ENCODE measurements around the gene HSPD1. TPM values are rescaled to one million over a fixed set of nuclear protein-coding genes. Genes with fewer than 3 reads are reported as not detected.

Gene HSPD1
- total RNA-seq (2021) (532 and 557 TPM in 2 replicates), Bru-seq, nascent RNA (percentile 99 among the genes with signal in this experiment), BruChase-seq, experiment 1, labeled RNA remaining after a 2-hour chase (percentile 99 among the genes with signal in this experiment), BruChase-seq, experiment 2, labeled RNA remaining after a 6-hour chase (percentile 100 among the genes with signal in this experiment)
- long read RNA-seq, transcript HSPD1-201 (12 exons, 2,299 nt) = minor isoform, 6 of 1,133 reads
- long read RNA-seq, transcript HSPD1-202 (12 exons, 2,455 nt) = major isoform, 992 of 1,133 reads
- long read RNA-seq, partial matches to known transcripts = 61 of 1,133 reads
- long read RNA-seq, other reads (novel, unspliced or antisense) = 73 of 1,133 reads

DNA sequence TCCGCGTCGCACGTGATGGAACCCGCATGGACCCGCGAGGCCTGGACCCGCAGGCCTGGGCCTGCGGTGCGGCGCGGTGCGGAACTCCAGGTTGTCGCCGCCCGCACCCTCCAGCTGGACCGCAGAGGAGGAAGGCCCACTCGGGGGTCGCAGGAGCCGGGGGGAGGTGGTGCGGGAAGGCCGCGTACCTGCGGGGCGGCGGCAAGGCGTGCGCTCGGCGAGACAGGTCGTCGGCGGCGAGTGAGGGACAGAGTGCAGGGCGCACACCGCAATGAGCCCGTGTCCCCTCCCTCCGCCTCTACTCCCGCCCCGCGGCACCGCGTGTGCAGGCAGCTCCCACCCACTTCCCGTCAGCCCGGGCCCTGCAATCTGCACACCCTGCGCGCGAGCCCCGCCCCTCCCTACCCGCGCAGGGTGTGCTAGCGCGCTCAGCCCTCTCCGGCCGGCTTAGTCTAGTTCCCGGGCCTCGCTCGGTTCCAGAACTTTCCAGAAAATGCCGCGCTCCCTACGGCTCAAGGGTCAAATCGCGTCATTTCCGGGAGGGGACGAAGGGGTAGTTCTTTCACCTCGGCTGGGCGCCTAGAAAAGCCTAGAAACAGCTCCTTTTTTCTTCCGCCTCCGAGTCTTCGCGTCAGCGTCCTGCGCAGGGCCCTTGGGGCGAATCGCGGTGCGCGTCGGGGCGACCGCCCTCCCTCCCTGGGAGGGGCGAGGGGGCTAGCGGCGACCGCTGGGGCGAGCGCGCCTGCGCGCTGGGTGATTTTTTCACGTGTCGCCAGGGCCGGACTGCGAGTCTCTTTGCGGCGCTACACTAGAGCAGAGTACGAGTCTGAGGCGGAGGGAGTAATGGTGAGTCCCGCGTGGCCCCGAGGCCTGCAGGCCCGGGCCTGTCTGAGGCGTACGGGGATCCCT lies at the start of gene HSPD1, which contains the start of gene HSPE1:
HSPD1 (minus strand) TSS at position 247 of the 909 bp plus-strand sequence. CDS start 992 bp downstream, outside the sequence.
HSPE1 (plus strand) TSS at position 786 of the 909 bp plus-strand sequence; CDS start at position 844, 58 bp downstream.
- no peaks in the 10 kb centered on the region for H3K27me3 ChIP-seq (ENCODE audit: insufficient read depth, low read depth)
- peaks cover 43% of the 10 kb centered on the region for H3K4me1 ChIP-seq (replicated peaks; ENCODE audit: insufficient read depth)
- peaks cover 69% of the 10 kb centered on the region for H3K36me3 ChIP-seq (ENCODE audit: low read depth)
- H3K4me2 ChIP-seq = peak within 1 kb of the TSS; percentile 93
- CTCF ChIA-PET = interaction anchor here (0.9 kb wide), 1 partner anchor 47 kb away, joined by 4 read pairs; no protein-coding TSS in a partner anchor
- peaks cover 94% of the 10 kb centered on the region for H3K79me2 ChIP-seq (ENCODE audit: low read depth)
- TF ChIP-seq CTCF (conservative IDR thresholded peaks at IDR 0.05) = no peak
- no peak for TF ChIP-seq EZH2 (IDR thresholded peaks at IDR 0.05; ENCODE audit: low read depth)
- DNase-seq = peak; percentile 97 to 98
- H3K27ac ChIP-seq = peak within 1 kb of the TSS; percentile 74
- peaks cover 56% of the 10 kb centered on the region; the same call in 1 of the 2 replicates for H3F3A ChIP-seq (ENCODE audit: insufficient read depth, low read depth)
- H4K20me1 ChIP-seq (ENCODE audit: insufficient read depth) = peaks cover 59% of the 10 kb centered on the region
- POLR2A ChIA-PET (ENCODE audit: unreplicated experiment) = interaction anchor here (0.5 to 1.0 kb wide), 8 partner anchors 13 to 377 kb away, joined by 3 to 21 read pairs (median 4); partner anchors contain the start of gene MOB4
- intact Hi-C loops (cut with micrococcal nuclease; ENCODE audit: unreplicated experiment) = loop anchor here (1.0 to 5.0 kb wide), 4 partner anchors 15 to 207 kb away; partner anchors contain the start of genes COQ10B, MARS2 and SF3B1
- no peaks in the 10 kb centered on the region for H3K9me2 ChIP-seq (ENCODE audit: insufficient read depth)
- H2AFZ ChIP-seq = peak within 1 kb of the TSS; percentile 66
- no peaks in the 10 kb centered on the region for H3K9me3 ChIP-seq (ENCODE audit: insufficient read depth, low read depth)
- H3K4me3 ChIP-seq = peak within 1 kb of the TSS; percentile 99
- BruUV-seq (replicated peaks) = no TSS peak

- TF ChIP-seq CTCF (conservative IDR thresholded peaks at IDR 0.05) = no peak
- TF ChIP-seq EZH2 (IDR thresholded peaks at IDR 0.05; ENCODE audit: low read depth) = no peak
- Histone ChIP-seq H3K9me3 (ENCODE audit: insufficient read depth, low read depth) (no peaks in the 10 kb centered on the region), H3K79me2 (ENCODE audit: low read depth) (peaks cover 3% of the 10 kb centered on the region; the same call in 1 of the 2 replicates), H2AFZ (no peak overlapping the region), H3K4me2 (no peak overlapping the region), H3K36me3 (ENCODE audit: low read depth) (peaks cover 26% of the 10 kb centered on the region; the same call in 1 of the 2 replicates), H3K4me3 (no peak overlapping the region), H3F3A (ENCODE audit: insufficient read depth, low read depth) (peaks cover 5% of the 10 kb centered on the region; the same call in 1 of the 2 replicates), H3K27me3 (ENCODE audit: insufficient read depth, low read depth) (no peaks in the 10 kb centered on the region), H4K20me1 (ENCODE audit: insufficient read depth) (peaks cover 8% of the 10 kb centered on the region; the same call in 1 of the 2 replicates), H3K9me2 (ENCODE audit: insufficient read depth) (no peaks in the 10 kb centered on the region), H3K27ac (no peak overlapping the region), H3K4me1 (replicated peaks; ENCODE audit: insufficient read depth) (no peaks in the 10 kb centered on the region)
- POLR2A ChIA-PET (ENCODE audit: unreplicated experiment) = no interaction called here
- DNase-seq = no peak
- CTCF ChIA-PET = no interaction called here
- intact Hi-C loops (cut with micrococcal nuclease; ENCODE audit: unreplicated experiment) = no loop called here
- no TSS peak for BruUV-seq (replicated peaks)
Observed at GRCh38 chr2:197548582-197548981, 48.9 kb upstream of the HSPD1 start.
